22Rv1 (cell line): ENCODE measurements around the gene SPAG8.

Experiments used
- H3K27ac ChIP-seq: fragments of 450-650 bp; 2 replicates; pipeline ENCODE4 v1.5.1; 2017
- ZFX ChIP-seq: fragments of 450-650 bp; IDR thresholded peaks from 2 replicates; pipeline ENCODE4 v1.6.1; 2017; ENCODE audit warnings: antibody characterized with exemption, borderline replicate concordance
- TF ChIP-seq, protein P1 (sequence below): fragments of 450-650 bp; IDR thresholded peaks from 2 replicates; pipeline ENCODE4 v1.5.1; 2017; ENCODE audit warnings: mild to moderate bottlenecking

Gene SPAG8

DNA sequence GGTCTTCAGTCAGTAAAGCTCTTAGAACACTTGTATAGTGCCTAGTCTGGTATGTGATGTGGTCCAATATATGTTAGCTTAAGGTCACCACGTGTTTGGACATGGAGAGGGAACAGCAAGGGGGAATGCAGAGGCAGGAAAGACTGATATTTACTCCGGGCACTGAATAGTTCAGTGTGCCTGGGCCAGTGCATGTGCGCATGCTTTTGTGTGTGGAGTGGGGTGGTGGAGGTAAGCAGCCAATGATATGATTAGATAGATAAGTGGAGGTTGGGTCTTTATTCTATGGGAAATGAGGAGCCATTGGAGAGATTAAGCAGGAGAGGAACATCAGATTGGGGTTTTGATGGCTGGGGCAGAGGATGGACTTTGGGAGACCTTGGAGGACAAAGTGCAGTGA is 44.1 kb upstream of the SPAG8 start:
- no peak for TF ChIP-seq ZFX
- TF ChIP-seq, protein P1, sequence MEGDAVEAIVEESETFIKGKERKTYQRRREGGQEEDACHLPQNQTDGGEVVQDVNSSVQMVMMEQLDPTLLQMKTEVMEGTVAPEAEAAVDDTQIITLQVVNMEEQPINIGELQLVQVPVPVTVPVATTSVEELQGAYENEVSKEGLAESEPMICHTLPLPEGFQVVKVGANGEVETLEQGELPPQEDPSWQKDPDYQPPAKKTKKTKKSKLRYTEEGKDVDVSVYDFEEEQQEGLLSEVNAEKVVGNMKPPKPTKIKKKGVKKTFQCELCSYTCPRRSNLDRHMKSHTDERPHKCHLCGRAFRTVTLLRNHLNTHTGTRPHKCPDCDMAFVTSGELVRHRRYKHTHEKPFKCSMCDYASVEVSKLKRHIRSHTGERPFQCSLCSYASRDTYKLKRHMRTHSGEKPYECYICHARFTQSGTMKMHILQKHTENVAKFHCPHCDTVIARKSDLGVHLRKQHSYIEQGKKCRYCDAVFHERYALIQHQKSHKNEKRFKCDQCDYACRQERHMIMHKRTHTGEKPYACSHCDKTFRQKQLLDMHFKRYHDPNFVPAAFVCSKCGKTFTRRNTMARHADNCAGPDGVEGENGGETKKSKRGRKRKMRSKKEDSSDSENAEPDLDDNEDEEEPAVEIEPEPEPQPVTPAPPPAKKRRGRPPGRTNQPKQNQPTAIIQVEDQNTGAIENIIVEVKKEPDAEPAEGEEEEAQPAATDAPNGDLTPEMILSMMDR, result no peak
- H3K27ac ChIP-seq, result no peak overlapping the region

DNA sequence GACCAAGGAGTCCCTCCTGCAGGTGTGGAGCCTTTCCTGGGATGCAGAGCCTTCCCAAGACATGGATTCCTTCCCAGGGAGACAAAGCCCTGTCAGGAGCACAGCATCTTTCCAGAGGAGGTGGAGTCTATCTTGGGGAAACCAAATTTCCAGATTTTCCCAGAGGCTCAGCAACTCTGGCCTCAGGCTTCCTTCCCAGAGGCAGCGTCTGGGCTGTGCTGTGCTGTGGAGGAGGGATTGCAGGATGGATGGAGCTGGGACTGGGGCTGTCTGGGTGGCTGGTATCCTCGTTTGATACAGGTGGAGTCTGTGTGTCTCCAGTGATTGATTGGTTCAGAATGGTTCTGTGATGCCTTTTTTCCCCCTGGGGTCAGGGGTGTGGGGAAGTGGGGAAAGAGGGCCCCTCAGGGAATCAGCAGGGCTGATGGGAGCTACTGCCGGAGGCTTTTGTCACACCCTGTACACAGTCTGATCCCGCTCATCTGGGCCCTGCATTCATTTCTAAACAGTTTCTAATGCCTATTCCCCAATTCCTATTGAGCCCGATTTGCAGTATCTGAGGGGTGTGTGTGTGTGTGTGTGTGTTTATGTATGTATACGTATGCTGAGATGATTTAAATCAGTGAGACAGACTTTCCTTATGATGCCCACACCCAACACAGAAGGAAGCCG is 42.2 kb upstream of the SPAG8 start:
- TF ChIP-seq, protein P1, result no peak
- no peak for TF ChIP-seq ZFX
- H3K27ac ChIP-seq, result no peak overlapping the region

DNA sequence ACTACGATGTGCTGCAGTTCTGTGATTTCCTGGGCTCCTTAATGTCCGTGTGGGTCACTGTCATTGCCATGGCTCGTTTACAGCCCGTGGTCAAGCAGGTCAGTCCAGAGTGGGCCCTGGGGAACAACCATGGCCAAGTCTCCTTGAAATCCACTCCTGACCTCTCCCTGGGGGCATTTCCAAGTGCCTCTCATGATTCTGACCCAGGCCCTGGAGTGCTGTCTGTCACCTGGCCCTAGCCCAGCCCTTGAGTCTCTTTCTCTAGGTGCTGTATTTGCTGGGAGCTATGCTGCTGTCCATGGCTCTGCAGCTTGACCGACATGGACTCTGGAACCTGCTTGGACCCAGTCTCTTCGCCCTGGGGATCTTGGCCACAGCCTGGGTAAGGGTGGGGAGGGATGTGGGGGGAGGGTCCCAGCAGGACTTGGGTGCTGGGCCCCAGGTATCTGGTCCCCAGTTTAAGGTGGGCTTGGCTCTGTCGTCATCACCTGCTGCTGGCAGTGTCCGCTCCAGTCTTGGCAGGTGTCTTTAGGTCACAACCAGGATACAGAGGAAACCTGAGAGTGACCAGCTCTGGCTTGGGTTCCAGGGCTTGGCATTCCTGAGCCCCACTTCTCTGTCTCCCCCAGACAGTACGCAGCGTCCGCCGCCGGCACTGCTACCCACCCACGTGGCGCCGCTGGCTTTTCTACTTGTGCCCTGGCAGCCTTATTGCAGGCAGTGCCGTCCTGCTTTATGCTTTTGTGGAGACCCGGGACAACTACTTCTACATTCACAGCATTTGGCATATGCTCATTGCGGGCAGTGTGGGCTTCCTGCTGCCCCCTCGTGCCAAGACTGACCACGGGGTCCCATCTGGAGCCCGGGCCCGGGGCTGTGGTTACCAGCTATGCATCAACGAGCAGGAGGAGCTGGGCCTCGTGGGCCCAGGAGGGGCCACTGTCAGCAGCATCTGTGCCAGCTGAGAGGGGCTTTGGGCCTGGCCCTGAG is 41.1 kb upstream of the SPAG8 start:
- no peak for TF ChIP-seq ZFX
- TF ChIP-seq, protein P1, result no peak

DNA sequence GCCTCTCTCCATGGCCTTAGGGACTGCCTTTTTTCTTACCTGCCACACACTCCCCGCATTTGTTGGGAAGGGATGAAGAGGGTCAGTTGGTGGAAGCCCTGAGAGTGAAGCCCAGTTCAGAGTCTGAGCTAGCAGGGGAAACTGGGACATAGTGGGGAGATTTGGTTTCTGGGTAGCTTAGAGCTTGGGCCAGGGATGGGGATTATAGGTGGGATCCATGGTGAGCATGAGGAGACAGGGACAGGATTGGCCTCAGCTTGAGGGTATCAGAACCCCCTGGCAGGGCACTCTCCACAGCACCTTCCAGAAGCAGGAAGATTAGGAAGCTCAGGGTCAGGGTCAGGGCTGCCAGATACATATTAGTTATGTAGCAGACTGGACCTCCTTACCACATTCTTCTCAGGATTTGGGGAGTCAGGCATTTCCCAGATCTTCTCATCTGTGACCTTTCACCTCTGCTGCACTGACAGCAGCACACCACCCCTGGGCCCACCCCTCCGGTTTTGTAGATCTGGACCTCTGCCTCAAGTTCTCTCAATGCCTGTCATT is 40.3 kb upstream of the SPAG8 start:
- H3K27ac ChIP-seq, result no peak overlapping the region
- TF ChIP-seq, protein P1, result no peak
- TF ChIP-seq ZFX, result no peak

More for the DNA sequence above, 41.1 kb upstream of the SPAG8 start:
- no peak overlapping the region for H3K27ac ChIP-seq

DNA sequence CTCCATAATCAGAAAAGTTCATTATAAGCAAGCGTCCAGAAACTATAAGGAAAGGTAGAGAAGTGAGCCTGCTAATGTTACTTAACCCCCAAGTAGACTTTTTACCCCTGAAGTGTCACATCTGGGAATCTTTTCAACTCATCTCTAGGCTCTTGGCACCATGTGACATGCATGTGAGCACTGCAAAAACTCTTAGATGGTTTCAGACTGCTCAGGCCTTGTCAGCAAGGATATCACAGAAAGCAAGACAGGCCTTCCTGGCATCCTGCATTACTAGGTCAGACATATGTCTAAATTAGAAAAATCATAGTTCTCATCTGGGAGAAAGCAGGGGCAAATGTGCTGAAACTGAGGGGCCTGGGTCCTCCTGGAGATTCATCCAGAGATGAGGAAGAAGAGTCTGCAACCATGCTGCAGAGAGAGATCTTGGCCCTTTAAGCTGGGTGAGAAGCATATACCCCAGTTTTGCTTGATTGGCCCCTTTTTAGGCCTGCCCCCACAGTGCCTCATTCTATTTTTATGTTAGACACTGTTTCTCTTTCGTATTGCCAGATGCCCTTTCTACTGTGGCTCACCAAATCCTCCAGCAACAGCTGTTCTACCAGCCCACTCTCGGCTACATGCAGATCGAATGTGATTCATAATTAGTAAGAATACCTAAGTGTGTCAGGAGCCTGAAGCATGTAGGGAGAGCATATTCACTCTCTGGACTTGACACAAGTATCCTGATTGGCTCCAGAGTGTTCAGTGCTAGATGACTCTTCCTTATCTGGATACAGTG is 35.9 kb upstream of the SPAG8 start:
- TF ChIP-seq ZFX, result no peak
- TF ChIP-seq, protein P1, result no peak
- H3K27ac ChIP-seq, result no peak overlapping the region

DNA sequence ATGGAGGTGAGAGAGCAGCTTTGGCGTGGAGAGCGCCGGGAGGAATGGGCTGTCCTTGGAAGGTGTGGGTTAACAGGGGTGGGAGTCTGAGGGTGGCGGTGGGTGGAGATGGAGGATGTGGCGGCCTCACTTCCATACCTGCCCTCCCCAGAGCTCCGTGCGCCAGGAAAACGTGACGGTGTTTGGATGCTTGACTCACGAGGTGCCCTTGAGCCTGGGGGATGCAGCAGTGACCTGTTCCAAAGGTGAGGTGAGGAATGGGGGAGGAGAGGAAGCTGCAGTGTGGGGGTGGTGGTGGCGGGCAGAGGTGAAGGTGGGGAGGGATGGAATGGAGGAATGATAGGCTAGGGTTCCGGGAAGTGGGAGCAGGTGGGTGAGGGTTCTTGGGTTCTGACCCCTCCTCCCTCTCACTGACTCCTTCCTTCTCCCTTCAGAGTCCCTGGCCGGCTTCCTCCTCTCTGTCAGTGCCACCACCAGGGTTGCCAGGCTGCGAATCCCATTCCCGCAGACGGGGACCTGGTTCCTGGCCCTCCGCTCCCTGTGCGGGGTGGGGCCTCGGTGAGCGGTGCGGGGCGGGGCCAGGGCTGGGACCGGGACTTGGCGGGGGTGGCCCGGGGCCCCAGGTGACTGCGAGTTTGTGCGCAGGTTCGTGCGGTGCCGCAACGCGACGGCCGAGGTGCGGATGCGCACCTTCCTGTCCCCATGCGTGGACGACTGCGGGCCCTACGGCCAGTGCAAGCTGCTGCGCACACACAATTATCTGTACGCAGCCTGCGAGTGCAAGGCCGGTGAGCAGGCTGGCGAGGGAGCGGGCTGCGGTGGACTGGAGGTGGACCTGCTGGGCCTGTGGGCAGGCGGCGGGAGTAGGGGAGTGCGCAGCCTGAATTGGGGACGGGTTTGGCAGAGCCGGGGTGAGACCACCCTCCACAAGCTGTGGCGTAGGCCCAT is 34.0 kb upstream of the SPAG8 start:
- TF ChIP-seq, protein P1, result no peak
- no peak for TF ChIP-seq ZFX
- peak overlapping the region; percentile 89 for H3K27ac ChIP-seq
